Renal cortex interstitium (tissue), 11 donors: Measurements from ENCODE around the gene ITGA2. TPM values are rescaled to one million over a fixed set of nuclear protein-coding genes. Genes with fewer than 3 reads are reported as not detected.
A peak's percentile ranks its signal among the peaks of the same experiment; 100 is the strongest.

ENCODE experiments used
- DNase-seq, 11 donors: peaks; one replicate each; pipeline ENCODE4 v3.0.0-alpha.2; 2013; ENCODE audit warnings: low read depth in 9 of 11, low spot score in 4 of 11; ENCODE audit errors: extremely low read depth in 1 of 11
- polyA plus RNA-seq, 3 donors: library from polyadenylated mRNA; unstranded; fragments of 120-200 nt; gene quantifications; one replicate each; pipeline ENCODE4 v1.2.1, GENCODE V29; 2013; ENCODE audit not compliant: insufficient read length in 3 of 3

ITGA2 gene
- polyA plus RNA-seq, 3 donors: 26.1 to 32.5 (median 27.1) TPM

- DNase-seq: no peak
Observed at GRCh38 chr5:53076014-53076583, 86.9 kb downstream of the ITGA2 start.

GRCh38 chr5:53080271-53080670 is 91.1 kb downstream of the ITGA2 start:
- DNase-seq: no peak

- DNase-seq: no peak
Observed at GRCh38 chr5:53083927-53084326, 94.8 kb downstream of the ITGA2 start.

GRCh38 chr5:53084546-53085255 is 95.5 kb downstream of the ITGA2 start:
- DNase-seq: no peak

- DNase-seq: no peak
Observed at GRCh38 chr5:53087171-53087570, 98.0 kb downstream of the ITGA2 start.

- DNase-seq: no peak
Observed at GRCh38 chr5:53087621-53088121, 98.5 kb downstream of the ITGA2 start.

GRCh38 chr5:53089481-53089991 is 100.4 kb downstream of the ITGA2 start:
- no peak for DNase-seq

GRCh38 chr5:53090229-53090628 is 101.1 kb downstream of the ITGA2 start:
- DNase-seq: no peak

GRCh38 chr5:53091289-53091688 is 102.1 kb downstream of the ITGA2 start:
- no peak for DNase-seq

- no peak for DNase-seq
Observed at GRCh38 chr5:53092242-53092641, 103.1 kb downstream of the ITGA2 start.

- no peak for DNase-seq
Observed at GRCh38 chr5:53095217-53095616, 106.1 kb downstream of the ITGA2 start.

- DNase-seq: peak in 9 of 11 donors; percentile 22 to 66 (median 37)
Observed at GRCh38 chr5:53095931-53096525, 106.9 kb downstream of the ITGA2 start.

GRCh38 chr5:53099546-53099945 is 110.4 kb downstream of the ITGA2 start:
- DNase-seq: peak in 1 of 11 donors; percentile 28

GRCh38 chr5:53100606-53101005 is 111.5 kb downstream of the ITGA2 start:
- DNase-seq: no peak

GRCh38 chr5:53105611-53106300 is 116.6 kb downstream of the ITGA2 start:
- no peak for DNase-seq

- peak in 1 of 11 donors; percentile 16 for DNase-seq
Observed at GRCh38 chr5:53109056-53109442, 119.9 kb downstream of the ITGA2 start.

GRCh38 chr5:53109443-53110127 is 120.4 kb downstream of the ITGA2 start, which contains the start of gene MOCS2:
Gene MOCS2, minus strand, starts transcription at chr5:53109757. Its CDS starts 2,583 bp downstream, at chr5:53107174.
- peak; percentile 79 to 93 (median 87) for DNase-seq

GRCh38 chr5:53110156-53110555 is 121.0 kb downstream of the ITGA2 start:
- no peak for DNase-seq

- no peak for DNase-seq
Observed at GRCh38 chr5:53111139-53111538, 122.0 kb downstream of the ITGA2 start.
